HT-29 (cell line): ENCODE data around the gene PREX1. TPM values are rescaled to one million over a fixed set of nuclear protein-coding genes. Genes with fewer than 3 reads are reported as not detected.
"Not testable (repeated sequence)": the region's sequence is repeated elsewhere in the genome, so short reads cannot be mapped to it uniquely, and the experiment has no call there.

Experiments
- DNase-seq: peaks from one replicate; pipeline ENCODE4 v3.0.0-alpha.2; 2015; ENCODE audit warnings: low spot score
- total RNA-seq: library from RNA; depleted of rRNA; stranded (reverse); fragments of >200 nt; shearing (Covaris generic); gene quantifications from 2 replicates; pipeline ENCODE4 v1.2.3, GENCODE V29; 2014

PREX1 gene
- total RNA-seq, 1 experiment from 2014 or later, result 0.31 TPM

- DNase-seq, result no peak
These were observed 19.9 kb upstream of the PREX1 start for GRCh38 chr20:48847498-48848205.

GRCh38 chr20:48846516-48847492, 19.0 kb upstream of the PREX1 start:
- DNase-seq, result no peak

GRCh38 chr20:48845721-48846306, 18.0 kb upstream of the PREX1 start:
- DNase-seq, result no peak

DNA sequence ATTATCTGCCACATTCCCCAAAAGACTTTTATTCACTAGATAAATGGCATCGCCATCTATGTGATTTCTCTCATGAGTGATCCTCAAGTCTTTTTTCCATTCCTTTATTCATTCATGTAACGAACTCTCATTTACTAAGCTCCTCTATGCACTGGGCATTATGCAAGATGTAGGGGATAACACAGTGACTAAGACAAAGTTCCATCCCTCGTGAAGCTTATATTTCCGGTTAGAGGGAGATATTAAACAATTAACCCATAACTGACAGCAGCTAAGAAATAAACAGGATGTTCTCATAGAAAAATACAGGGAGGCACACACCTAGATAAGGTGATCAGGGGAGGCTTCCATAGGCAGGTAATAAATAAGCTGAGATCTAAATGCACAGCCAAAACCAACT, 17.2 kb upstream of the PREX1 start:
- DNase-seq, result no peak

DNA sequence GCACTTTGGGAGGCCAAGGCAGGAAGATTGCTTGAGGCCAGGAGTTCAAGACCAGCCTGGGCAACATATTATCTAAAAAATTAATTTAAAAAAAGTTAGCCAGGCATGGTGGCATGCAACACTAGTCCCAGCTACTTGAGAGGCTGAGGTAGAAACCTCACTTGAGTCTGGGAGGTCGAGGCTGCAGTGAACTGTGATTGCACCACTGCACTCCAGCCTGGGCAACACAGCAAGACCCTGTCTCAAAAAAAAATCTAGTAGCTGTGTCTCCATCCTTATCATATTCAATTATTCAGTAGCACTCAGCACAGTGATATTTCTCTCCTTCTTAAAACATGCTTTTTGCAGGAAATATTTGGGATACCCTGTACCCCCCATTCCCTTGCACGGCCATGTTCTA, 16.1 kb upstream of the PREX1 start:
- not testable (repeated sequence) for DNase-seq

- no peak for DNase-seq
These were observed 15.4 kb upstream of the PREX1 start for GRCh38 chr20:48843057-48843806.

DNA sequence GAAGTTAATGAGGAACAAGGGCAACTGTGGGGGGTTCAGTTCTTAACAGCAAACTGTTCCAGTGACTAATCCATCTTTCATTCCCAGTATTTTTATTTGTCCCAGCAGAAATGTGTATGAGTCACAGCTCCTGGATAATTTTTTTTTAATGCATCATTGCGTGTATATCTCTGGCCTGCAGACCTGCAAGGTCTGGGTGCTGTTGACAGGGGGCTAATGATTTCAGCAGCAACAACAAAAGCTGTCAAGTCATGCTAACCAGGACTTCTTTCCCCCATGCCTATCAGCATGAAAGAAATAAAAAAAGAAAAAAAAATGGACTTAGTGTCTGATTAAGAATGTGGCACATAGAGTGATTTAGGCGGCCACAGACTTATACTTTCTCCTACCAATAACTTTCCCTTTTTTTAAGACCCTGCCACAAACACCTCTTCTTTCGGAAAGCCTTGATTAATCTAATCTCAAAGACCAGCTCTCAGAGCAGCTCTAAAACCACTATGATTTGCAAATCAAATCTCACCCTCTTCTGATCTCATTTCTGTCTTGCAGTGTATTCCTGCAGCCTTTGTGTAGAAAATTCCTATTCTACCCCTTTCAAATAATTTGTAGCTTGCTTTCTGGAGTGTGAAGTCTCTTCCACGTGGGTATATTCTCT, 14.2 kb upstream of the PREX1 start:
- no peak for DNase-seq

DNA sequence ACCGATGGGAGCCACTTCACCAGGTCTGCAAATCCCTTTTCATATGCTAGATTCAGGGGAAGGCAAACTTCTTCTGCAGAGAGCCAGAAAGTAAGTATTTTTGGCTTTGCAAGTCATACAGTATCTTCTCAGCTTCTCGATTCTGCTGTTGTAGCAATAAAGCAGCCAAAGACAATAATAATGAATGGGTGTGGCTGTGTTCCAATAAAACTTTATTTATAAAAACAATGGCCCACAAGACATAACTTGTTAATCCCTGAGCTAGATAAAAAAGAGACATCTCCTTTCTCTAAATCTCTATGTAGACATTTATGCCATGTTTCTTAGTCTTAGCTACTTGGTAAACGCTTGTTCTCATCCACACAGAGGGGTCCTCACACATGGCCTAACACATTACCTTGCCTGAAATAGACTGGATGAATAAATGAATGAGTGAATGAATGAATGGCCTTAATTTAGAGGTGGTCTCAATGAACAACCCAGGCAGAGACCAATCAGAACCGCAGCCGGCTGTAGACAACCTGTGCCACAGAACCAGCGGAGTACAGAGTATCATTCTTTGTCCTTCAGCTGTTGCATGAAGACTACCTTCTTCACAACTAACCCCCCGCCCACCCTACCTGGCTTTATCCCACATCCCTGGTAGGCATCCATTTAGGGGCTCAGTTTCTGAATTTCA, 13.5 kb upstream of the PREX1 start:
- DNase-seq, result no peak

GRCh38 chr20:48839154-48839917, 11.5 kb upstream of the PREX1 start:
- DNase-seq, result no peak

- DNase-seq, result no peak
These were observed 9.2 kb upstream of the PREX1 start for GRCh38 chr20:48837014-48837413.

- DNase-seq, result no peak
These were observed 7.6 kb upstream of the PREX1 start for GRCh38 chr20:48835390-48835789.

DNA sequence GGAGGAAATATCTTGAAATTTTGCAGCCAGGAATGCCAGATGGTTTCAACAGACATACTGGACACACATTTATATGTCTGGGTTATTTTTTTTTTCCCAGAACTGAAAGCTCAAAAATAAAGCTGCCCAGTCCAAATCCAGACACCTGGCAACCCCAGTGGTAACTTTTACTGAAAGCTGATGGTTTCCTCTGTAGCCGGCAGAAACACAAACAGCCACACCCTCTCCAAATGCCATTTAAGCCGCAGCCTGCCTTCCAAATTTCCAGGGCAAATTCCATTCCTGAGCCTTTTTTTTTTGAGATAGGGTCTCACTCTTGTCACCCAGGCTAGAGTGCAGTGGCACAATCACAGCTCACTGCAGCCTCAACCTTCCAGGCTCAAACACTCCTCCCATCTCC, 6.5 kb upstream of the PREX1 start:
- no peak for DNase-seq

DNA sequence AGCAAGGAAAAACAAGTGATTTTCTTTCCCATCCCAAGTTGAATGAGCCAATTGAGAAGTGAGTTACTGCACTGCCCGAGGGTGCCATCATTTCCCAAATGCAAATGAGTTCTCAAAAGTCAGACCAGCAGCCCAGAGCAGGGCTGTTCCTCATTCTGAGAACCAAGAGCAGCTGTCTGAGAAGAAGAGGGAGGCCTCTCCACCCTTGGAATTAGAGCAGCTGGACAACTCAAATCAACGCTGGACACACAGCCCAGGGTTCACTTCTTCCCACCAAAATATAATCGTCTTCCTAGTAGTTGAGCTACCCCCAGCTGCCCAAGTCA, 4.6 kb upstream of the PREX1 start:
- no peak for DNase-seq

DNA sequence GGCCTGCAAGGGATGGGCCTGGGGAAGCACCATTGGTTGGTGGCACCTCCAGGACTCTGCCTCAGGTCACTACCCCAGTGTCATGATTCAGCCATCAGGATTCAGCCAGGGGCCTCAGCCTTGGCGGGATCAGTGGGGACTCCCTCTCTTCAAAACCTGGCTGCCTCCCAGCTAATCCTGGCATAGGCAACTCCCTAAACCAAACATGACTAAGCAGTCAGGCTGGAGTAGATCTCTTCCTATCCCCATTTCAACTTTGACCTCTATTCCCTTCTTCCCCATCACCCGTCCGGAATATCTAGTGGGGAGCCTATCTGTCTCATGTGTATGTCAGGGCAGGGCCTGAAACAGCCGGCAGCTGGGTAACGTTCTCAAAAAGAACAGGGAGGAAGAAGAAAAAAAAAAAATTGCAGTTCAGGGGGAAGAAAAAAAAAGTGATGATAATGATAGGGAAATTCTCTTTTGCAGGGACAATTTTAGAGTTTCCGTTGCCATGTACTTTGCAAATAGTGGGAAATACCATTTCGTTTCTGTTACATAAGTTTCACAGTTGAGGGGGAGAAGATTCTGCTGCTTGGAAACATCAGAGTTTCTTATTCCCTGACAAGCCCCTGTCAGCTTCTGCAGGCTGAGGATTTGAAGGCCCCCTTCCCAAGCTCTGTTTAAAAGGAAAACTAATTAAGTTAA, 4.1 kb upstream of the PREX1 start:
- DNase-seq, result no peak

- no peak for DNase-seq
These were observed 3.1 kb upstream of the PREX1 start for GRCh38 chr20:48830826-48831318.

DNA sequence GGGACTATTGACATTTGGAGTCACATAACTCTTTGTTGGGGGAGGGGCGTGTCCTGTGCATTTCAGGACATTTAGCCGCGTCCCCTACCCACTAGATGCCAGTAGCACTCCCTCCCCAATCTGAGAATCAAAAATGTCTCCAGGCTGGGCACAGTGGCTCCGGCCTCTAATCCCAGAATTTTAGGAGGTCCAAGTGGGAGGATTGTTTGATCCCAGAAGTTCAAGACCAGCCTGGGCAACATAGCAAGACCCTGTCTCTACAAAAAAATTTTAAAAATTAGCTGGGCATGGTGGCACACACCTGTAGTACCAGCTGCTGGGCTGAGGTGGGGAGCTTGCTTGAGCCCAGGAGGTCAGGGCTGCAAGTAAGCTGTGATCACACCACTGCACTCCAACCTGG, 2.1 kb upstream of the PREX1 start:
- no peak for DNase-seq

GRCh38 chr20:48828734-48829460, 1.1 kb upstream of the PREX1 start:
- DNase-seq, result no peak
